Motor neuron (in vitro differentiated cells): ENCODE results near the gene HIKESHI. TPM values are rescaled to one million over a fixed set of nuclear protein-coding genes. Genes with fewer than 3 reads are reported as not detected.

Source experiments
- ATAC-seq, 8 experiments: fragments of 200-7000 bp; cut with Tn5 transposase; replicated peaks in 6 of 8; 2 replicates each; pipeline ENCODE4 v1.8.0; 2021; ENCODE audit warnings: mild to moderate bottlenecking in 8 of 8, moderate library complexity in 8 of 8
- H3K27ac ChIP-seq, 2 donors: fragments of 250-450 bp; sonication (Bioruptor Pico); 2 replicates each; pipeline ENCODE4 v1.9.0; 2021; ENCODE audit warnings: antibody characterized with exemption in 2 of 2, mild to moderate bottlenecking in 2 of 2, moderate library complexity in 1 of 2
- H3K4me1 ChIP-seq, 2 donors: fragments of 250-450 bp; sonication (Bioruptor Pico); replicated peaks in 1 of 2; 2 replicates each; pipeline ENCODE4 v1.6.1; 2021; ENCODE audit warnings: antibody characterized with exemption in 2 of 2, mild to moderate bottlenecking in 2 of 2, moderate library complexity in 1 of 2
- H3K4me3 ChIP-seq, 5 donors: fragments of 250-450 bp; sonication (Bioruptor Pico); 2 replicates each; pipeline ENCODE4 v1.9.0; 2021; ENCODE audit warnings: antibody characterized with exemption in 5 of 5, mild to moderate bottlenecking in 5 of 5, moderate library complexity in 4 of 5
- WGBS, 10 experiments: fragments of 450-650 bp; shearing (Covaris generic); methylation state at CpG; one replicate each; pipeline ENCODE4 v1.0.0; 2022; 5-methylcytosine and 5-hydroxymethylcytosine counted together
- in situ Hi-C, 9 experiments: fragments of 400-800 bp; cut with MboI; loops; one replicate each; pipeline ENCODE4 v1.15.0; 2021; ENCODE audit warnings: low sequenced_read_pairs in 9 of 9, low pct_unique_long_range_greater_than_20kb in 2 of 9; ENCODE audit not compliant: unreplicated experiment in 9 of 9
- total RNA-seq, 8 experiments: library from RNA; unstranded; fragments of 300-600 nt; gene quantifications; 2 replicates each; pipeline versions ENCODE4 v1.2.3 to v1.2.4, GENCODE V29; 2022

Gene HIKESHI, protein sequence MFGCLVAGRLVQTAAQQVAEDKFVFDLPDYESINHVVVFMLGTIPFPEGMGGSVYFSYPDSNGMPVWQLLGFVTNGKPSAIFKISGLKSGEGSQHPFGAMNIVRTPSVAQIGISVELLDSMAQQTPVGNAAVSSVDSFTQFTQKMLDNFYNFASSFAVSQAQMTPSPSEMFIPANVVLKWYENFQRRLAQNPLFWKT
- total RNA-seq, result 10 to 100 TPM; 39.0 to 74.1 (median 43.4) TPM

DNA sequence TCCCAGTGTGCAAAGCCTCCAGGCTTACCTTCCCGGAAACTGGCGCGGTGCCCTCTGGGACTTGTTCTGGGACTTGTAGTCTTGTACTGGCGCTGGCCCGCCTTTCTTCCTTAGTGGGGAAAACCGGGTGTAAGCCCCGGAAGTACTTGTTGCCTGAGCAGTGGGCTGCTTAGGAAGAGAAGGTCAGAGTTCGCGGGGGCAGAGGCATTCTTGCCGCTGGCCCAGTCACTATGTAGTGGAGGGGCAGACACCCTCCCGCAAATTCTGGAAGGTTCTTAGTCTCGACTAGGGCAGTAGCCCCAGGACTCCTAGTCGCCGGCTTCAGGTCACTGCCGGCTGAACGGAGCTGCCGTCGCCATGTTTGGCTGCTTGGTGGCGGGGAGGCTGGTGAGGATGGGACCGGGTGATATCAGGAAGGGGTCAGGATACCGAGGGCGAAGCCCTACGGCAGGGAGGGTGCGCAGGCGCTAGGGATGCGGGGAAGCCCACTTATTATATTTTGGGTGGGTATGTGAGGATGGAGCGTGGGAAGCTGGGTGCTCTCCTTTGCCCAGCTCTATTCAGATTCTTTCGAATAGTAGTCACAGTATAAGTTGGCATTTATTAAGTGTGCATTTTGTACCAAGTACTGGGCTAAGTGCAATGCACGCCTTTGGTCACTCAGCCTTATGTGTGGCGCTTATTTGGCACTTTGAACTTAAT is at the start of gene HIKESHI:
HIKESHI (plus strand) TSS at position 149 of the 702 bp plus-strand sequence; CDS start at position 358, 209 bp downstream.
- WGBS, 10 experiments, result 0 to 3% (median 0%) methylated on average over 2 to 16 of the region's 30 CpGs; no CpG with 5 or more reads in 2 of the 10 experiments
- peaks cover 9 to 13% of the 10 kb centered on the region in 2 donors for H3K4me1 ChIP-seq
- peak within 1 kb of the TSS; percentile 56 to 74 for H3K27ac ChIP-seq
- peak; percentile 97 to 100 (median 99) for ATAC-seq
- peak within 1 kb of the TSS; percentile 58 to 94 (median 75) for H3K4me3 ChIP-seq
- in situ Hi-C loops, result no loop called here

GRCh38 chr11:86255896-86256295 is 46.1 kb upstream of the HIKESHI start:
- no peak overlapping the region for H3K27ac ChIP-seq
- in situ Hi-C loops, result no loop called here
- no peak overlapping the region for H3K4me3 ChIP-seq
- WGBS, 10 experiments, result 60 to 100% (median 100%) methylated on average over 1 of the region's 1 CpG; no CpG with 5 or more reads in 1 of the 10 experiments
- H3K4me1 ChIP-seq, result no peaks in the 10 kb centered on the region
- ATAC-seq, result no peak

GRCh38 chr11:86256608-86257007 is 45.4 kb upstream of the HIKESHI start:
- Histone ChIP-seq H3K27ac (no peak overlapping the region), H3K4me1 (no peaks in the 10 kb centered on the region), H3K4me3 (no peak overlapping the region)
- WGBS, 10 experiments, result 42 to 95% (median 63%) methylated on average over 1 to 6 of the region's 6 CpGs; no CpG with 5 or more reads in 2 of the 10 experiments
- ATAC-seq, result no peak
- in situ Hi-C loops, result no loop called here

- H3K4me3 ChIP-seq, result no peak overlapping the region
- in situ Hi-C loops, result no loop called here
- no peak for ATAC-seq
- no peak overlapping the region for H3K27ac ChIP-seq
- H3K4me1 ChIP-seq, result no peaks in the 10 kb centered on the region
Observed at GRCh38 chr11:86257446-86257845, 44.6 kb upstream of the HIKESHI start.

DNA sequence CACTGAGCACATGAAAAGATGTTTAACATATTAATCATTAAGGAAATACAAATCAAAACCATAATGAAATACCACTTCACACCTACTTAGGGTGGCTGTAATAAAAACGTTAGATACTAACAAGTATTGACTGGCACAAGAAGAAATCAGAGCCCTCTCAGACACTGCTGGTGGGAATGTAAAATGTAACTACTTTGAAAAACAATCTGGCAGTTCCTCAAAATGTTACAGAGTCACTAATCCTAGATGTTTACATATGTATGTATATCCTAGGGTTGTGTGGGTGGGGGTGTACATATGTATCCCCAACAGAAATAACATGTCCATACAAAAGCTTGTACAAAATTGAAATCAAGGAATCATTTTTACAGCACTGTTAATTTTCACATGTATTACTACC is 42.3 kb upstream of the HIKESHI start:
- whole genome bisulfite sequencing, 10 experiments, result 0 to 83% (median 43%) methylated on average over 1 of the region's 1 CpG; no CpG with 5 or more reads in 3 of the 10 experiments
- peak in 3 of 8 experiments; percentile 63 to 96 (median 77) for ATAC-seq
- H3K4me1 ChIP-seq, result no peaks in the 10 kb centered on the region
- H3K4me3 ChIP-seq, result no peak overlapping the region
- in situ Hi-C loops, result no loop called here
- H3K27ac ChIP-seq, result no peak overlapping the region

GRCh38 chr11:86261328-86261727 is 40.7 kb upstream of the HIKESHI start:
- in situ Hi-C loops, result no loop called here
- Histone ChIP-seq H3K4me1 (no peaks in the 10 kb centered on the region), H3K27ac (no peak overlapping the region), H3K4me3 (no peak overlapping the region)
- 67 to 100% (median 85%) methylated on average over 1 to 2 of the region's 3 CpGs; no CpG with 5 or more reads in 6 of the 10 experiments for WGBS, 10 experiments
- ATAC-seq, result no peak

- no peaks in the 10 kb centered on the region for H3K4me1 ChIP-seq
- in situ Hi-C loops, result no loop called here
- WGBS, 10 experiments, result 74 to 100% (median 100%) methylated on average over 1 to 6 of the region's 6 CpGs; no CpG with 5 or more reads in 5 of the 10 experiments
- H3K27ac ChIP-seq, result no peak overlapping the region
- no peak for ATAC-seq
- H3K4me3 ChIP-seq, result no peak overlapping the region
Observed at GRCh38 chr11:86262387-86262786, 39.7 kb upstream of the HIKESHI start.

- WGBS, 10 experiments, result 63 to 100% (median 100%) methylated on average over 2 of the region's 2 CpGs; no CpG with 5 or more reads in 1 of the 10 experiments
- Histone ChIP-seq H3K4me1 (no peaks in the 10 kb centered on the region), H3K4me3 (no peak overlapping the region), H3K27ac (no peak overlapping the region)
- in situ Hi-C loops, result no loop called here
- ATAC-seq, result no peak
Observed at GRCh38 chr11:86264649-86265048, 37.4 kb upstream of the HIKESHI start.

DNA sequence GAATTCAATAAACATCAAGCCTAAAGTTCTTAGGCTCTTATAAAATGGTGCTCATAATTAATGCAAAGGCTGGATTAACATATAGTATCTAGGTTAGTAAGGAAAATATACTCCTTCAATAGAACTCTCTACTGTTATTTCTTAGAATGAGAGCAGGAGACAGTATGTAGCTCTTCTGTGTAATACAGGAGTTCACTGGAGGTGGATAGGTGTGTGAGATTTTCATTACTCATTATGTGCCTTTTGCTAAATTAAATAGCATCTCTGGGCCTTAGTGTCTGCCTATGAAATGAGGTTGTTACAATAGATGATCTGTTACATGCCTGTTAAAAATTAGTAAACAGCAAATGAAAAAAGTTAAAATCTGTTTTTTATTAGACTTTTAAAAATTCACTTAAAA is 36.8 kb upstream of the HIKESHI start:
- Histone ChIP-seq H3K27ac (no peak overlapping the region), H3K4me3 (no peak overlapping the region), H3K4me1 (no peaks in the 10 kb centered on the region)
- no peak for ATAC-seq
- in situ Hi-C loops, result no loop called here

DNA sequence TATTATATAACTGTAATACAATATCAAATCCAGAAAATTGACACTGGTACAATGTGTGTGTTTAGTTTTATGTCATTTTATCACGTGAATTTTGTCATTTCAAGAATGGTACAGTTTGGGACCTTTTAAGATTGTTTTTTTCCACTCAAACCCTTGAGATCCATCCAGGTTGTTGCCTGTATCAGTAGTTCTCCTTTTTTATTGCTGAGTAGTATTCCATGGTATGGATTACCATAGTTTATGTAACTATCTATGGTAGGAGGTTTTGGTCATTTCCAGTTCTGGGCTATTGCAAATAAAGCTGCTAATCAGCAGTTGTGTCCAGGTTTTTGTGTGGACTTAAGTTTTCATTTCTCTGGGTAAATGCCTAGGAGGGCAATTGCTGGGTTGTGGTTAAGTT is 32.4 kb upstream of the HIKESHI start:
- H3K27ac ChIP-seq, result no peak overlapping the region
- H3K4me3 ChIP-seq, result no peak overlapping the region
- H3K4me1 ChIP-seq, result no peaks in the 10 kb centered on the region
- in situ Hi-C loops, result no loop called here
- WGBS, 10 experiments, result 83 to 100% (median 100%) methylated on average over 1 of the region's 1 CpG
- ATAC-seq, result no peak

DNA sequence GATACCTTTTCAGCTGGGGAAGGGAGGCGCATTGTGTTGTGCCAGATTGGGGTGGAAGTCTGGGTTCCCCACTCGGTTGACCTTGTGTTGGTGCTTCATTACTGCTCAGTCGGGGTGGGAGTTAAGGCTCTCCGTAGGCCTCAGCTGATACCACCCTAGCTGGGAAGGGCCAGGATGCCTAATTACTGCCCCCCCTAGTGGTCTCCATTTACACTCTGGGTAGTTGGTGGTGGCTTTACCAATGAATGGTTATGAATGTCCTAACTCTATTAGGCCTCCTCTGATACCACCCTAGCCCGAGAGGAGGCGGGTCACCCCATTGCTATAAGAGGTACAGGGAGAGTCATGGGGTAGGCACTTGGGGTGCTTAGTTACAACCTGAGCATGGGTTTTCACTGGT is 27.5 kb upstream of the HIKESHI start:
- Histone ChIP-seq H3K4me3 (no peak overlapping the region), H3K4me1 (no peaks in the 10 kb centered on the region), H3K27ac (no peak overlapping the region)
- in situ Hi-C loops, result no loop called here
- 79 to 92% (median 83%) methylated on average over 1 to 6 of the region's 6 CpGs; no CpG with 5 or more reads in 3 of the 10 experiments for WGBS, 10 experiments
- ATAC-seq, result no peak

DNA sequence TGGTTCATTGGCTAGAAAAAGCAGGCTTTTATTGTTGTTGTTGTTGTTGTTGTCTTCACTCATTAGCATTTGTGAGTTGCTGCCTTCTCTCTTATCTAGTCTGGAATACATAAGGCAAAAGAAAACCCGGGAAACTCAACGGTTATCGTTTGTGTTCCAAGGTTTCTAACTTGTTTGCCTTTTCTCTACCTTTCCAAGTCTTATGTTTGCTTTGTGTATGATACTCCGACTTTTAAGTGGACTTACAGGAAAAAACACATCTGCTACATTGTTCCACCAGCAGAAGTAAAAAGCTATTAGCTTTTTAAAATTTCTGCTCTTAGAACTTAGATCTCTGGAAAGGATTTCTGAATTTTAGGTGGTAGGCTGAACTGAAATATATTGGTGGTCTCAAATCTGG is 27.0 kb upstream of the HIKESHI start:
- in situ Hi-C loops, result loop anchor here in 2 of 9 experiments (25.0 kb wide), 1 partner anchor 413 kb away; the partner anchor contains the start of gene CCDC83 (in 2 of the 2)

GRCh38 chr11:86275493-86276370 is 26.3 kb upstream of the HIKESHI start:
- 94 to 100% (median 100%) methylated on average over 1 to 2 of the region's 2 CpGs for WGBS, 10 experiments
- Histone ChIP-seq H3K27ac (no peak overlapping the region), H3K4me1 (no peaks in the 10 kb centered on the region), H3K4me3 (no peak overlapping the region)
- no peak for ATAC-seq
- in situ Hi-C loops, result loop anchor here in 2 of 9 experiments (25.0 kb wide), 1 partner anchor 413 kb away; the partner anchor contains the start of gene CCDC83 (in 2 of the 2)

More for the DNA sequence above, 27.0 kb upstream of the HIKESHI start:
- Histone ChIP-seq H3K27ac (no peak overlapping the region), H3K4me3 (no peak overlapping the region), H3K4me1 (no peaks in the 10 kb centered on the region)
- WGBS, 10 experiments, result 74 to 100% (median 95%) methylated on average over 1 to 4 of the region's 4 CpGs; no CpG with 5 or more reads in 2 of the 10 experiments
- ATAC-seq, result no peak
